PC-3 (cell line): ENCODE data around the gene MINDY1. TPM values are rescaled to one million over a fixed set of nuclear protein-coding genes. Genes with fewer than 3 reads are reported as not detected.
A peak's percentile ranks its signal among the peaks of the same experiment; 100 is the strongest.

Source experiments
- ATAC-seq: fragments of 200-7000 bp; cut with Tn5 transposase; 2 replicates; pipeline ENCODE4 v1.9.1; 2020; ENCODE audit warnings: mild to moderate bottlenecking, moderate library complexity
- BruUV-seq: library from RNA; stranded (reverse); fragments of 400-500 nt; replicated peaks from 2 replicates; lab custom pipeline; 2021; lab: Mats Ljungman, UMichigan
- CTCF ChIA-PET: fragments of 300-600 bp; sonication (Branson Sonifier 250); formaldehyde crosslinking; loops from one replicate; lab custom pipeline; 2022; ENCODE audit warnings: antibody characterized with exemption; lab: Charles Lee
- POLR2A ChIA-PET: fragments of 300-600 bp; sonication (Branson Sonifier 250); formaldehyde crosslinking; loops from one replicate; lab custom pipeline; 2022; ENCODE audit warnings: antibody characterized with exemption; ENCODE audit not compliant: unreplicated experiment; lab: Charles Lee
- DNase-seq: peaks from one replicate; pipeline ENCODE4 v3.0.0-alpha.2; 2015
- H2AFZ ChIP-seq: fragments of 300-600 bp; sonication (generic); 2 replicates; pipeline ENCODE4 v1.6.0; 2016; ENCODE audit warnings: antibody characterized with exemption, low read length
- H3F3A ChIP-seq: fragments of 300-600 bp; sonication (generic); one replicate; pipeline ENCODE4 v1.6.0; 2017; ENCODE audit warnings: antibody characterized with exemption, low read length, control low read depth, mild to moderate bottlenecking; ENCODE audit not compliant: unreplicated experiment
- H3K27ac ChIP-seq: fragments of 300-600 bp; sonication (generic); 2 replicates; pipeline ENCODE4 v1.5.1; 2016; ENCODE audit warnings: mild to moderate bottlenecking, low read length
- H3K27me3 ChIP-seq: fragments of 300-600 bp; sonication (generic); 2 replicates; pipeline ENCODE4 v1.6.1; 2016; ENCODE audit warnings: low read length, mixed read lengths
- H3K36me3 ChIP-seq: fragments of 300-600 bp; sonication (generic); 2 replicates; pipeline ENCODE4 v1.6.1; 2016; ENCODE audit warnings: low read depth, mixed run types, low read length, mixed read lengths
- H3K4me1 ChIP-seq: fragments of 300-600 bp; sonication (generic); 2 replicates; pipeline ENCODE4 v1.5.1; 2016; ENCODE audit warnings: low read length; ENCODE audit not compliant: insufficient read depth
- H3K4me2 ChIP-seq: fragments of 300-600 bp; sonication (generic); 2 replicates; pipeline ENCODE4 v1.6.0; 2016; ENCODE audit warnings: low read length
- H3K4me3 ChIP-seq: fragments of 300-600 bp; sonication (generic); 2 replicates; pipeline ENCODE4 v1.5.1; 2016; ENCODE audit warnings: mild to moderate bottlenecking, low read length, mixed read lengths
- H3K79me2 ChIP-seq: fragments of 300-600 bp; sonication (generic); 2 replicates; pipeline ENCODE4 v1.6.1; 2017; ENCODE audit warnings: low read length, mixed read lengths
- H3K9ac ChIP-seq: fragments of 300-600 bp; sonication (generic); 2 replicates; pipeline ENCODE4 v1.6.0; 2016; ENCODE audit warnings: mild to moderate bottlenecking, low read length
- H3K9me2 ChIP-seq: fragments of 300-600 bp; sonication (generic); replicated peaks from 2 replicates; pipeline ENCODE4 v1.6.1; 2016; ENCODE audit warnings: mixed run types, low read length, mixed read lengths
- H3K9me3 ChIP-seq: fragments of 300-600 bp; sonication (generic); 2 replicates; pipeline ENCODE4 v1.6.1; 2016; ENCODE audit warnings: low read length, mixed read lengths
- H4K20me1 ChIP-seq: fragments of 300-600 bp; sonication (generic); 2 replicates; pipeline ENCODE4 v1.6.1; 2016; ENCODE audit warnings: low read length, mixed read lengths
- CTCF ChIP-seq: fragments of 300-600 bp; sonication (generic); conservative IDR thresholded peaks from 2 replicates; pipeline ENCODE4 v1.5.1; 2017; ENCODE audit warnings: antibody characterized with exemption, low read depth, mild to moderate bottlenecking, low read length
- EZH2 ChIP-seq: fragments of 300-600 bp; sonication (generic); IDR thresholded peaks from one replicate; pipeline ENCODE4 v1.6.1; 2017; ENCODE audit warnings: antibody characterized with exemption, mild to moderate bottlenecking, low read length; ENCODE audit not compliant: unreplicated experiment
- EZH2phosphoT487 ChIP-seq: fragments of 300-600 bp; sonication (generic); IDR thresholded peaks from 2 replicates; pipeline ENCODE4 v1.6.1; 2018; ENCODE audit warnings: mild to moderate bottlenecking, antibody characterized with exemption, low read length, borderline replicate concordance
- intact Hi-C: fragments of 100-400 bp; cut with micrococcal nuclease; formaldehyde crosslinking; loops from 2 replicates; pipeline ENCODE4 v1.9.0; 2023
- total RNA-seq: library from RNA; depleted of rRNA; stranded (reverse); fragments of >200 nt; gene quantifications from 2 replicates; pipeline ENCODE4 v1.2.3, GENCODE V29; 2014

The MINDY1 gene
- total RNA-seq, 1 experiment from 2014 or later = 6.3 TPM

- Histone ChIP-seq H3K79me2 (no peaks in the 10 kb centered on the region), H3K4me1 (peaks cover 37% of the 10 kb centered on the region), H3K4me3 (no peak within 1 kb of the TSS), H3K9ac (no peak within 1 kb of the TSS), H4K20me1 (no peaks in the 10 kb centered on the region), H2AFZ (peak within 1 kb of the TSS; percentile 10; the same call in 1 of the 2 replicates), H3K27ac (no peak within 1 kb of the TSS), H3K9me3 (no peaks in the 10 kb centered on the region), H3K36me3 (no peaks in the 10 kb centered on the region; the same call in 1 of the 2 replicates), H3K4me2 (peak within 1 kb of the TSS; percentile 2; the same call in 1 of the 2 replicates), H3K9me2 (no peaks in the 10 kb centered on the region), H3F3A (peaks cover under 1% of the 10 kb centered on the region), H3K27me3 (no peaks in the 10 kb centered on the region)
- ChIA-PET CTCF (interaction anchor here (0.6 to 1.8 kb wide), 3 partner anchors 12 to 354 kb away, joined by 3 to 16 read pairs (median 4); no protein-coding TSS in a partner anchor), POLR2A (interaction anchor here (0.5 kb wide), 1 partner anchor 8 kb away, joined by 3 read pairs; no protein-coding TSS in a partner anchor)
- ATAC-seq (no peak), DNase-seq (peak; percentile 14)
- no TSS peak for BruUV-seq
- TF ChIP-seq EZH2phosphoT487 (no peak), CTCF (no peak), EZH2 (no peak)
- intact Hi-C loops = no loop called here
Measured at GRCh38 chr1:150981805-150982712, 24.6 kb downstream of the MINDY1 start, which contains the start of gene ANXA9. TSS of gene ANXA9 (plus strand) at chr1:150982292. CDS start at chr1:150983106, 814 bp downstream.

DNA sequence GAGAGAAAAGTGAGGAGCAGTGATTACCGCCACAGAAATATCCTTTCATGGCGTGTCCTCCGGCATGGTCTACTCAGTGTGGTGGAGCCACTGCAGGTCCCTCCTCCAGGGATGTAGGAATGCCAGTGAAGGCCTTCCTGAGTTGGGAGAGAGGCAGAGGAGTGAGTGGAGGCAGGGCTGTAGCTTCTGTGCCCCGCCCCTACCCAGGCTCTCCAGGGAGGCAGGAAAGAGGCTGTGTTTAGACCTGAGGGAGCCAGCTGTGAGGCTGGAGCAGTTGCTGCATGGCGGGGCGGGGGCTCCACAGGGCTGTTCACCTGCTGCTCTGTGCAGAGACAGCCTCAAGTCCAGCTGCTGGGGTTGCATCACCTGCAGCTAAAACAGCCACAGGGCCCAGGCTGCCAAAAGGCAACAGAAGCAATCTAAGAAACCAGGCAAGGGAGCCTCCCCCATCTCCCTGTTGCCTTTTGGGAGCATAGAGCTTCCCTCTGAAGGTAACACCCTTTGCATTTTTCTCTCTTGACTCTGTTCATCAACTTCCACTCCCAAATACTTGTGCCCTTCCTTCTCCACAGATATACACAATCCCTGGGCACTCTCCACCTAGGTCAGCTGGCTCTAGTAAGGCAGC is 25.4 kb downstream of the MINDY1 start:
- peak; percentile 54 for DNase-seq
- intact Hi-C loops = no loop called here
- Histone ChIP-seq H3K9me3 (no peaks in the 10 kb centered on the region), H3K9me2 (no peaks in the 10 kb centered on the region), H3K4me3 (no peak overlapping the region), H3K9ac (no peak overlapping the region), H3K4me1 (peaks cover 45% of the 10 kb centered on the region), H3K4me2 (0 out of 2 replicates have a peak overlapping the region, but pooled peaks have one; percentile 2), H3F3A (peaks cover 4% of the 10 kb centered on the region), H3K36me3 (no peaks in the 10 kb centered on the region; the same call in 1 of the 2 replicates), H2AFZ (peak overlapping the region; percentile 10; the same call in 1 of the 2 replicates), H3K79me2 (no peaks in the 10 kb centered on the region), H4K20me1 (no peaks in the 10 kb centered on the region), H3K27me3 (no peaks in the 10 kb centered on the region), H3K27ac (no peak overlapping the region)
- TF ChIP-seq EZH2 = no peak
- ChIA-PET CTCF (interaction anchor here (0.8 to 1.8 kb wide), 3 partner anchors 13 to 465 kb away, joined by 3 to 16 read pairs (median 3); partner anchors contain the start of gene FALEC), POLR2A (interaction anchor here (0.5 to 0.6 kb wide), 2 partner anchors 383 to 403 kb away, joined by 3 to 19 read pairs; no protein-coding TSS in a partner anchor)
- no TSS peak for BruUV-seq
- peak; percentile 34 for ATAC-seq
